Measurements from ENCODE around the gene MRPL11. TPM values are rescaled to one million over a fixed set of nuclear protein-coding genes. Genes with fewer than 3 reads are reported as not detected.
A peak's percentile ranks its signal among the peaks of the same experiment; 100 is the strongest.

Gene MRPL11
- polyA plus RNA-seq, 3 donors, result 14.7 to 64.6 (median 59.6) TPM

- no peaks in the 10 kb centered on the region for H3K79me2 ChIP-seq (ENCODE audit: insufficient read depth, low read length)
- intact Hi-C loops (cut with micrococcal nuclease), result no loop called here
- no peak overlapping the region for H3K27ac ChIP-seq (ENCODE audit: low read depth in 1 of 2, low read length in 2 of 2)
- peaks cover 9 to 43% of the 10 kb centered on the region in 2 donors for H3K36me3 ChIP-seq (replicated peaks in 1 of 2; ENCODE audit: control insufficient read depth in 1 of 2, insufficient read depth in 2 of 2, low read length in 2 of 2)
- peaks cover 22% of the 10 kb centered on the region for H4K20me1 ChIP-seq (ENCODE audit: insufficient read depth, low read length)
- TF ChIP-seq CTCF (IDR thresholded peaks at IDR 0.05), result no peak
- no peak overlapping the region for H3K4me3 Mint-ChIP-seq
- H3K4me2 ChIP-seq (replicated peaks; ENCODE audit: extremely low read depth, low read length, poor library complexity, severe bottlenecking), result no peak overlapping the region
- no peak for DNase-seq
- peaks cover 19 to 27% of the 10 kb centered on the region in 2 donors for H3K4me1 ChIP-seq (ENCODE audit: control insufficient read depth in 1 of 2, insufficient read depth in 2 of 2, low read length in 2 of 2)
- no peak overlapping the region for H3K27ac Mint-ChIP-seq
- peaks cover 29% of the 10 kb centered on the region for H3K4me1 Mint-ChIP-seq
- H3K27me3 Mint-ChIP-seq (ENCODE audit: low read depth in 3 of 3), result peaks cover 0 to 3% (median 2%) of the 10 kb centered on the region in 3 donors
- no peak overlapping the region for H3K4me3 ChIP-seq (replicated peaks in 1 of 3; ENCODE audit: low read depth in 2 of 3, low read length in 3 of 3)
- no peak overlapping the region for H3K9ac ChIP-seq (ENCODE audit: insufficient read depth, low read length, poor library complexity, severe bottlenecking)
- H3K9me3 Mint-ChIP-seq, result no peaks in the 10 kb centered on the region
- H3K9me3 ChIP-seq (replicated peaks in 1 of 2; ENCODE audit: control insufficient read depth in 1 of 2, insufficient read depth in 1 of 2, low read length in 2 of 2), result no peaks in the 10 kb centered on the region
- whole genome bisulfite sequencing (ENCODE audit: insufficient coverage), result no CpG with 5 or more reads among the region's 1 CpG
- no peak overlapping the region for H2AFZ ChIP-seq (ENCODE audit: insufficient read depth, low read depth, low read length, poor library complexity, severe bottlenecking)
- H3K27me3 ChIP-seq (ENCODE audit: control insufficient read depth in 2 of 2, insufficient read depth in 2 of 2, low read length in 2 of 2), result no peaks in the 10 kb centered on the region
- H3K36me3 Mint-ChIP-seq, result peaks cover 37 to 50% of the 10 kb centered on the region in 2 donors
Measured at GRCh38 chr11:66469441-66469840, 30.8 kb upstream of the MRPL11 start.

- H3K27ac Mint-ChIP-seq, result peak overlapping the region in 1 of 7 donors; percentile 84
- peaks cover 29% of the 10 kb centered on the region for H3K4me1 Mint-ChIP-seq
- Histone ChIP-seq H3K36me3 (replicated peaks in 1 of 2; ENCODE audit: control insufficient read depth in 1 of 2, insufficient read depth in 2 of 2, low read length in 2 of 2) (peaks cover 5 to 36% of the 10 kb centered on the region in 2 donors), H3K27ac (ENCODE audit: low read depth in 1 of 2, low read length in 2 of 2) (no peak overlapping the region), H4K20me1 (ENCODE audit: insufficient read depth, low read length) (peaks cover 22% of the 10 kb centered on the region), H3K9me3 (replicated peaks in 1 of 2; ENCODE audit: control insufficient read depth in 1 of 2, insufficient read depth in 1 of 2, low read length in 2 of 2) (no peaks in the 10 kb centered on the region), H3K9ac (ENCODE audit: insufficient read depth, low read length, poor library complexity, severe bottlenecking) (no peak overlapping the region), H3K4me3 (replicated peaks in 1 of 3; ENCODE audit: low read depth in 2 of 3, low read length in 3 of 3) (no peak overlapping the region), H3K4me1 (ENCODE audit: control insufficient read depth in 1 of 2, insufficient read depth in 2 of 2, low read length in 2 of 2) (peaks cover 19 to 27% of the 10 kb centered on the region in 2 donors), H3K27me3 (ENCODE audit: control insufficient read depth in 2 of 2, insufficient read depth in 2 of 2, low read length in 2 of 2) (no peaks in the 10 kb centered on the region), H3K79me2 (ENCODE audit: insufficient read depth, low read length) (no peaks in the 10 kb centered on the region), H3K4me2 (replicated peaks; ENCODE audit: extremely low read depth, low read length, poor library complexity, severe bottlenecking) (no peak overlapping the region), H2AFZ (ENCODE audit: insufficient read depth, low read depth, low read length, poor library complexity, severe bottlenecking) (no peak overlapping the region)
- intact Hi-C loops (cut with micrococcal nuclease), result no loop called here
- H3K36me3 Mint-ChIP-seq, result peaks cover 29 to 43% of the 10 kb centered on the region in 2 donors
- no peaks in the 10 kb centered on the region for H3K9me3 Mint-ChIP-seq
- no peak for DNase-seq
- 100% methylated on average over 1 of the region's 6 CpGs for WGBS (ENCODE audit: insufficient coverage)
- peaks cover 0 to 5% (median 2%) of the 10 kb centered on the region in 3 donors for H3K27me3 Mint-ChIP-seq (ENCODE audit: low read depth in 3 of 3)
- TF ChIP-seq CTCF (IDR thresholded peaks at IDR 0.05), result no peak
- H3K4me3 Mint-ChIP-seq, result no peak overlapping the region
Measured at GRCh38 chr11:66468691-66469090, 30.0 kb upstream of the MRPL11 start.

Data from CD14-positive monocyte (primary cell).